GM21515 (cell line): Measurements from ENCODE around the gene CACNA2D2.
A peak's percentile ranks its signal among the peaks of the same experiment; 100 is the strongest.

Experiments used
- ATAC-seq: cut with Tn5 transposase; IDR thresholded peaks from one replicate; pipeline ENCODE4 v1.9.1; 2021; ENCODE audit not compliant: unreplicated experiment

The CACNA2D2 gene

DNA sequence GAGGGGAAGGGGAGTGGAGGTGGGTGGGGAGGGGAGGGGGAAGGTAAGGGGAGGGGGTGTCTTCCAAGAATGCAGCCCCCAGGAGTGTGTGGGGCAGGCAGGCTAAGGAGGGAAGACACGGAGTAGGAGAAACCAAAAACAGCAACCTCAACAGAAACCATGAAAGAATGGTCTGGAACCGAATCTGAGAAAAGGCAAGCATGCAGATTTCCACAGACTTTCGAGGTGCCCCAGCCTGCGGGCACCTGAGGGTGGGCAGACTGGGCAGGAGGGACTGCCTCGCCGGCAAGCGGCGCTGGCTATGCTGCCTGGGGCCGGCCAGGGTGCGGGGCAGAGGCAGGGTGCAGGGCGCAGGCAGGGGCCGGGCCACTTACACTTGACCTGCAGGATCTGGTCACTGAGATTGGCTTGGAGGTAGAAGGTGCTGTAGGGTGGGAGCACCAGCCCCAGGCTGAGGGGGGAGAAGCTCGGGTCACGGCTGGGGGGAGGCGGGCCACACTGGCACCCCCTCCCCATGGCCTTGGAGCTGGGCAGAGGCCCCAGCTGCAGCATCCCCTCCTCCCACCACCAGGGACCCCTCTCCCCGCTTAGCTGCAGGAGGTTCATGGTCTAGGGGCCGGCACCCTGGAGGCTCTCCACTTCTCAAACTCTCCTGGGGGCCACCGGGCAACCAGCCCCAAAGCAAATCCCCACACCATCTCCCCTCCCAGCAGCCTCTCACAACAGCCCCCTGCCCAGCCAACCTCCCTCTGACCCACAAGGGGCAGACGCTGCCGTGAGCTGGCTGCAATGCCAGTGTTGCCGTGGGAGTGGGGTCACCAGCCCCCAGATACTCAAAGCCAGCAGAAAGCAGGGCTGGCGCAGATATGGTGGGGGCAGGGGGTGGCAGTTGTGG is 128.8 kb downstream of the CACNA2D2 start:
- no peak for ATAC-seq

DNA sequence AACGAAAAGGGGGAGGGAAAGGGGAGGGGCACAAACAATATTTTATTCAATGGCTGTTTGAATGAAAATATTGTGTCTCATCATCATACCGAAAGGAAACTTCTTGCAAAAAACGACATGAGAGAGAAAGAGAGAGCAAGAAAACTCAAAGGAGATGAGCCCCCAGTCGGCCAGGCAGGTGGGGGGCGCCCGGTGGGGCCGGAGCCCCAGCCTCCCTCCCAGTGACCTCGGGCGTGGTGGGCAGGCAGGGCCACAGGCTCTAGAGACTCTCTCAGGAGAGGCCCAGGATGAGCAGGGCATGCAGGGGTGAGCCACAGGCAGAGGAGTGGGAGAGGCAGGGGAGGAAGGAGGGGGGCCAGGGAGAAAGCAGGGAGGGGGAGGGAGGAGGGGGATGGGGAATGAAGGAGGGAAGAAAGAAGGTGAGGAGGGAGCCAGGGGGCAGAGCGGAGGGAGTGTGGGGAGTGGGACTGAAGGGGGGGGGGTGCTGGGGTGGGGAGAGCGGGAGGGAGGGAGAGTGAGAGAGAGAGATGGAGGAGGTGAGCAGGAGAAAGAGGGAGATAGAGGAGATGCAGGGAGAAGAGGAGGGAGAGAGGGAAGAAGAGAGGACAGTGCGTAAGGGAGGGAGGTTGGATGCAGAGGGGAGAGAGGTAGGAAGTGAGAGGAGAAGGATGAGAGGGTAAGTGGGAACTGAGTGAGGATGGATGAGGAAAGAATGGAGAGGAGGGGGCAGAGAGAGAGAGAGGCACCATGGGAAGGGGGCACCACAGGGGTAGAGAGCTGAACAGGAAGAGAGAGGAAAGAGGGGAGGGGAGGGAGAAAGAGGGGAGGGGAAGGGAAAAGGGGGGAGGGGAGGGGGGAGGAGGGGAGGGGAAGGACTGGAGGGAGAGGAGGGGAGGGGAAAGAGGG is 130.0 kb downstream of the CACNA2D2 start:
- no peak for ATAC-seq

DNA sequence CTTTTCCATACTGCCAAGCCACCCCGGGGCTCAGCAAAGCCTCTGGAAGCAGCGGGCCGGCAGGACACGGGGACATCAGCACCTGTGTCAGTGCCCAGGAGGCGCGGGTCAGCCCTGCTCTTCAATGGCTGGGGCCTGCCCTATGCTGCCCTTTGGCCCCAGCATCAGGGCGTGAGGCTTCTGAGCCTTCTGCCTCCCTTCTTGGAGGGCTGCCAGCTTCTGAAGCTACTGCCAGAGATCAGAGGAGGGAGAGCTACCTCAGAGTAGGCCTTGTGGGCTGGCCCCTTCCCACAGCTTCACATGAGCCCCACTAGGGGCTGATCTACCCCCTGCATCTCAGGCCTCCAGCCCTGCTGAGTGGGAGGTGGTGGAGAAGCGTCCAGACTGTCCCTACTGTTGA is 131.1 kb downstream of the CACNA2D2 start:
- no peak for ATAC-seq

DNA sequence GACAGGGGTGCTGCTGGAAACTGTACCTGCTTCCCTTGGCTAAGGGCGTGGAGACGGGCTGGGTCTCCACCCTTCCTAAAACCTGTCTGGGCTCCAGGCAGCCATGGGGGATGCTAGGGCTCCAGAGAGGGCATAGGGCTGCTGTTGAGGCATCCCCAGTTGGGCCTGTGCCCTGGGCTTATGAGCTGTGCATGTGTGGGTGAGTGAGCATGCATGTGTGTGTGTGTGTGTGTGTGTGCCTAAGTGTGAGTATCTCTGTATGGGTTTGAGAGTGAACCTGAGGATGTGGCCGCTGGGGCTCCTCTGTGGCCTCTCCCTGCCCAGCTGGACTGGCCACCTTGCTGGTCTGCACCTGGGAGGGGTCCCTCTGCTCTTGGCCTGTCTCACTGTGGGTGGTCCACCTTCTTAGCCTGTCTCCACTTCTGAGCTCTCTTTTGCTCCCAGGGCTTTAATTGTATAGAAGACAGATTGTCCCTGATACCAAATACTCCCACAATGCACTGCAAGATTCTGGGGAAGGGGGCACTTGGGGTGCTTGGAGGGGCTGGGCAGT is 132.2 kb downstream of the CACNA2D2 start:
- ATAC-seq = no peak

- ATAC-seq = no peak
Observed at GRCh38 chr3:50370594-50370993, 132.8 kb downstream of the CACNA2D2 start.

GRCh38 chr3:50369012-50369670 is 134.3 kb downstream of the CACNA2D2 start:
- no peak for ATAC-seq

- no peak for ATAC-seq
Observed at GRCh38 chr3:50365842-50366220, 137.6 kb downstream of the CACNA2D2 start.

DNA sequence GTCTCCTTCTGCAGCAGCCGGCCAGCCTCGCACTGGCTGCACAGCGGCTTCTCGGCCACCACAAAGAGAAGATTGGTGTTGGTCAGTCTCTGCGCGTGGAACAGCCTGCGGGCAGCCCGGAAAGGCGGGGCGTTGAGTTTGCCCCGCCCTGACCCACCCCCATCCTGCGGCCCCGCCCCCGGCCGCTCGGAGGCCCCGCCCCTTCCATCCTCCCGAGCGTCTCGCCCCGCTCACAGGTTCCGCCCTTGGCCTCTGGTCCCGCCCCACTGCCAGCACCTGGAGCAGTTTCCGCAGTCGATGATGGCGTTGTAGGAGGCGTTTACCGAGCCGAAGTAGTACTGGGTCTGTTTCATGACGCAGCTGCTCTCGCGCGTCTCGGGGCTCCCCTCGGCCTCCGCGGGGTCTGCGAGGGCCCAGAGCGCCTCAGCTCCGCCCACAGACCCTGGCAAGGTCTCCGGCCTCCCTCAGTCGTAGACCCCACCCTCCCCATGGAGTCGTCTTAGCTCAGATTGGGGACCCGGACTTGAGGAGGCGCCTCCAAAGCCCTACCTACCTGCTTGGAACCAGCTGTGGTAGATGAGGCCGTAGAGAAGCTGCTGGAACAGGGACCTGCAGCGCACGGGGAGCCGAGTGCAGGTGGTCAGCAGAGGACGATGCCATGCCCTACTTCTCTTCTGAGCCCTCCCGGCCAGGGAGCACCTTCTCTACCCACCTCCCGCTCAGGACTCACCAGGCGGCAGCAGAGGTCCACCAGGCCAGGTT is 138.2 kb downstream of the CACNA2D2 start:
- ATAC-seq = peak; percentile 89

- ATAC-seq = peak; percentile 6
Observed at GRCh38 chr3:50364573-50365079, 138.8 kb downstream of the CACNA2D2 start.

DNA sequence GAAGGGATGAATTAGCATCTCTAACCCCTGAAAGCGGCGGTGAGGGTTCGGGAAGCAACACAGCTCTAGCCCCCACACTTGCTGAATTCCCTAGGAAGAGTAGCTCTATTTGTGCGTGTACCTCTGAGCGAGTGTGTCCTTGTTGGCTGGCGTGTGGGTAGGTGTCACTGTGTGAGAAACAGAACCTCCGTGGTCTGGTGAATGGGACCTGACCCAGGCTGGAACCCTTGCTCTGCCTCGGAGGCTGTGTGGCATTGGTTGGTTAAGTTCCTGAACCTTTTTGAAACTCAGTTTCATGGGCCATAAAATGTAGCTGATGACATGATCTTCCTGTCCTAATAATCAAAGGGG is 143.7 kb downstream of the CACNA2D2 start:
- peak; percentile 14 for ATAC-seq

- ATAC-seq = peak; percentile 98
Observed at GRCh38 chr3:50358911-50359759, 144.3 kb downstream of the CACNA2D2 start, which contains the start of gene TMEM115. TMEM115 (minus strand) TSS chr3:50359521; CDS start chr3:50359063, 458 bp downstream.

DNA sequence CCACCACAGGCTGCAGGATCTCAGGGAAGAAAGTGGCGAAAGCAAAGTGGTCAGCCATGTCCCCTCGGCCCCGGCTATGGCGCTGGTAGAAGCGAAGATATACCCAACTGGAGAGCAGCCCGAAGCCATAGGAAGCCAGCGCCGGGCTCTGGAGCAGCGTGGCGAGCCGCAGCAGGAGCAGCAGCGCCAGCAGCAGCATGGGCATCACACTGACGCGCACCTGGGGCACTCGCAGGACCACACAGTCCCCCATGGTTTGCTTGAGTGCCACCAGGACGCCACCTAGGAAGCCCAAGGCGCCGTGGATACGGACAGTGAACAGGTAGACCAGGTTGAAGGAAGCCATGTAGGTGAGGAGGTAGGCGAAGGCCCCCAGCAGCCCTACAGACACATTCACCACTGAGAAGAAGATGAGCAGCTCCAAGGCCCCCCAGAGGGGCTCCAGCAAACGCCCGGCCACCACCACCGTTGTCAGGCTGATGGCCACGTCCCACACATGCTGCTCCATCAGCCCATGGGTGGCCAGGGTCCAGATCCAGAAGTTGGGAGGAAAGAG is 145.0 kb downstream of the CACNA2D2 start:
- ATAC-seq = no peak

DNA sequence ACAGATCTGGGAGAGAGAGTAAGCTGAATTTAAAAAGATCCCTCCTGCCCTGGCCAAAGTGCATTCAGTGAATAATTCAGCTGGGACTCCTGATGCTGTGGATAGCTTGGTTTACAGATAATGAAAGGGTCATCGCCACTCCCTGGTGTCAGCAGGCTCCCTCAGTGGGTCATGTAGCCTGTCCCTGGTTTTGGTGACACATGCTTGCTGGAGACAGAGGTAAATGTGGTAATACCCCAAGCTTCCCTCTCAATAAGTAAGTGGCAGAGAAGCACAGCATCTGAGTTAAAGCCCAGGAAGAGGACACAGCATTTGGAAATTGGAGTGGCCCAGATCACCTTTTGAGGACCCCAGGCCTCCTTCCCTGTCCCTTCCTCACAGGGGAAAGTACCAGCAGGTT is 146.0 kb downstream of the CACNA2D2 start:
- ATAC-seq = no peak

DNA sequence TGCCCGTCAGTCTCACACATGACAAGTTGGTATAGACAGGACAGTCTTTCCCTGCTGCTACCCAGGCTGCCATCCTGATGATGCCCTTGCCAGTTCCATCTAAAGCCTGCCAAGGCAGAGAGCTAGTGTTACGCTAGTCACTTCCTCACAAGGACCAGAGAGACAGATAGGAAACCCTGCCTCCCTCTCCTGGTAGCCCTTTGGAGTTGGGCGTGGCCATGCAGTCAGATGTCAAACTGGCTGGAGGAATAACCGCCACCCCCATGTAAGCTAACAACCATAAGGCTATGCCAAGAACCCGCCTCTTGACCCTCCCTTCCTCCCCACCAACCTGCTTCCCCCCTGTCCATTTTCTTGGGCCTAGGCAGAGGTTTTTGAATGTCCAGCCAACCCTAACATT is 146.9 kb downstream of the CACNA2D2 start:
- ATAC-seq = no peak

- no peak for ATAC-seq
Observed at GRCh38 chr3:50355829-50356552, 147.4 kb downstream of the CACNA2D2 start.

GRCh38 chr3:50354850-50355249 is 148.6 kb downstream of the CACNA2D2 start:
- no peak for ATAC-seq

GRCh38 chr3:50354186-50354764 is 149.2 kb downstream of the CACNA2D2 start:
- ATAC-seq = no peak
